CD14-positive monocyte (primary cell): ENCODE measurements around the gene VPS33B. TPM values are rescaled to one million over a fixed set of nuclear protein-coding genes. Genes with fewer than 3 reads are reported as not detected.

Experiments
- DNase-seq, 3 donors: peaks; one replicate each; pipeline ENCODE4 v3.0.0-alpha.2; 2011 to 2022
- H2AFZ ChIP-seq: 2 replicates; pipeline ENCODE4 v1.6.0; 2012; ENCODE audit warnings: mild to moderate bottlenecking, low read depth, low read length, inconsistent platforms; ENCODE audit not compliant: insufficient read depth, poor library complexity, severe bottlenecking
- H3K27ac ChIP-seq, 2 donors: 1 replicate in 1 of 2; 2 replicates in 1 of 2; pipeline ENCODE4 v1.5.1; 2012 to 2013; ENCODE audit warnings: low read length in 2 of 2, control low read depth in 1 of 2, inconsistent platforms in 1 of 2, low read depth in 1 of 2, mild to moderate bottlenecking in 1 of 2
- H3K27me3 ChIP-seq, 2 donors: one replicate each; pipeline versions ENCODE4 v1.6.0 to v1.6.1; 2011 to 2013; ENCODE audit warnings: low read length in 2 of 2; ENCODE audit not compliant: control insufficient read depth in 2 of 2, insufficient read depth in 2 of 2
- H3K36me3 ChIP-seq, 2 donors: replicated peaks in 1 of 2; 1 replicate in 1 of 2; 2 replicates in 1 of 2; pipeline versions ENCODE4 v1.5.1 to v1.6.1; 2012 to 2013; ENCODE audit warnings: low read length in 2 of 2, control low read depth in 1 of 2, inconsistent platforms in 1 of 2, mild to moderate bottlenecking in 1 of 2; ENCODE audit not compliant: insufficient read depth in 2 of 2, control insufficient read depth in 1 of 2
- H3K4me1 ChIP-seq, 2 donors: 1 replicate in 1 of 2; 2 replicates in 1 of 2; pipeline versions ENCODE4 v1.5.1 to v1.6.1; 2012 to 2013; ENCODE audit warnings: low read length in 2 of 2, control low read depth in 1 of 2, inconsistent platforms in 1 of 2, mild to moderate bottlenecking in 1 of 2, moderate library complexity in 1 of 2; ENCODE audit not compliant: insufficient read depth in 2 of 2, control insufficient read depth in 1 of 2
- H3K4me2 ChIP-seq: replicated peaks from 2 replicates; pipeline ENCODE3; 2012; ENCODE audit warnings: low read length, moderate library complexity, mild to moderate bottlenecking; ENCODE audit not compliant: poor library complexity, severe bottlenecking; ENCODE audit errors: extremely low read depth
- H3K4me3 ChIP-seq, 3 experiments: fragments of 200-600 bp in 1 of 3; sonication (generic) in 1 of 3; replicated peaks in 1 of 3; 1 replicate in 2 of 3; 2 replicates in 1 of 3; pipeline ENCODE4 v1.5.1; 2011 to 2013; ENCODE audit warnings: low read length in 3 of 3, mild to moderate bottlenecking in 3 of 3, control low read depth in 2 of 3, low read depth in 2 of 3, inconsistent platforms in 1 of 3, moderate library complexity in 1 of 3
- H3K79me2 ChIP-seq: 2 replicates; pipeline ENCODE4 v1.6.0; 2012; ENCODE audit warnings: mild to moderate bottlenecking, control low read depth, inconsistent platforms, low read length, moderate library complexity; ENCODE audit not compliant: insufficient read depth
- H3K9ac ChIP-seq: 2 replicates; pipeline ENCODE4 v1.6.0; 2017; ENCODE audit warnings: low read length, mild to moderate bottlenecking; ENCODE audit not compliant: insufficient read depth, poor library complexity, severe bottlenecking
- H3K9me3 ChIP-seq, 2 donors: replicated peaks in 1 of 2; 1 replicate in 1 of 2; 2 replicates in 1 of 2; pipeline versions ENCODE4 v1.5.1 to v1.6.1; 2012 to 2013; ENCODE audit warnings: low read length in 2 of 2, control low read depth in 1 of 2; ENCODE audit not compliant: control insufficient read depth in 1 of 2, insufficient read depth in 1 of 2
- H4K20me1 ChIP-seq: 2 replicates; pipeline ENCODE4 v1.6.0; 2012; ENCODE audit warnings: mild to moderate bottlenecking, low read length, control low read depth, moderate library complexity; ENCODE audit not compliant: insufficient read depth
- H3K27ac Mint-ChIP-seq, 7 donors: one replicate each; pipeline ENCODE4 v1.8.0; 2020; ENCODE audit warnings: mild to moderate bottlenecking in 7 of 7, mixed read lengths in 7 of 7, moderate library complexity in 6 of 7, inconsistent platforms in 2 of 7
- H3K27me3 Mint-ChIP-seq, 3 donors: one replicate each; pipeline ENCODE4 v1.8.0; 2021 to 2022; ENCODE audit warnings: low read depth in 3 of 3, mild to moderate bottlenecking in 3 of 3, mixed read lengths in 3 of 3, moderate library complexity in 3 of 3, inconsistent platforms in 1 of 3
- H3K36me3 Mint-ChIP-seq, 2 donors: one replicate each; pipeline ENCODE4 v1.8.0; 2020; ENCODE audit warnings: mixed read lengths in 2 of 2, inconsistent platforms in 1 of 2, mild to moderate bottlenecking in 1 of 2
- H3K4me1 Mint-ChIP-seq: one replicate; pipeline ENCODE4 v1.8.0; 2020; ENCODE audit warnings: mild to moderate bottlenecking, mixed read lengths
- H3K4me3 Mint-ChIP-seq, 2 donors: one replicate each; pipeline ENCODE4 v1.8.0; 2020; ENCODE audit warnings: mild to moderate bottlenecking in 2 of 2, mixed read lengths in 2 of 2, moderate library complexity in 1 of 2
- H3K9me3 Mint-ChIP-seq, 7 donors: one replicate each; pipeline ENCODE4 v1.8.0; 2020 to 2022; ENCODE audit warnings: mixed read lengths in 7 of 7, mild to moderate bottlenecking in 6 of 7, moderate library complexity in 6 of 7, inconsistent platforms in 2 of 7
- CTCF ChIP-seq: fragments of 200-600 bp; IDR thresholded peaks from one replicate; pipeline ENCODE4 v1.8.0; 2022; ENCODE audit warnings: antibody characterized with exemption, mild to moderate bottlenecking
- WGBS: methylation state at CpG from one replicate; pipeline ENCODE4 v1.1.5; 2013; ENCODE audit warnings: missing lambda C conversion rate; ENCODE audit not compliant: insufficient coverage; 5-methylcytosine and 5-hydroxymethylcytosine counted together
- intact Hi-C, 2 donors: fragments of 100-400 bp; cut with micrococcal nuclease; formaldehyde crosslinking; loops; one replicate each; pipeline versions ENCODE4 v1.15.0 to v1.15.1; 2023
- polyA plus RNA-seq, 3 donors: library from polyadenylated mRNA; depleted of rRNA in 1 of 3; unstranded in 2 of 3; stranded (reverse) in 1 of 3; fragments of 300-500 nt in 2 of 3; fragments of >200 nt in 1 of 3; fragmentation: Illumina TruSeq in 2 of 3; gene quantifications; 1 replicate in 2 of 3; 2 replicates in 1 of 3; pipeline ENCODE4 v1.2.3, GENCODE V29; 2012 to 2021

VPS33B gene
- polyA plus RNA-seq, 3 donors: 4.0 to 16.9 (median 4.8) TPM

GRCh38 chr15:91070872-91071271, 48.5 kb upstream of the VPS33B start:
- TF ChIP-seq CTCF: no peak
- no peaks in the 10 kb centered on the region for H3K36me3 ChIP-seq
- no peaks in the 10 kb centered on the region for H3K9me3 ChIP-seq
- H3K27ac ChIP-seq: no peak overlapping the region
- no peak overlapping the region for H3K4me3 ChIP-seq
- no peak overlapping the region for H2AFZ ChIP-seq
- no peaks in the 10 kb centered on the region for H3K4me1 ChIP-seq
- intact Hi-C loops: no loop called here
- H3K27ac Mint-ChIP-seq: peak overlapping the region in 1 of 7 donors; percentile 28
- WGBS: 95% methylated on average over 5 of the region's 8 CpGs
- H3K9ac ChIP-seq: no peak overlapping the region
- H3K36me3 Mint-ChIP-seq: no peaks in the 10 kb centered on the region
- no peaks in the 10 kb centered on the region for H3K79me2 ChIP-seq
- H3K4me2 ChIP-seq: no peak overlapping the region
- H3K9me3 Mint-ChIP-seq: peaks cover 0 to 2% (median 0%) of the 10 kb centered on the region in 7 donors
- DNase-seq: no peak
- H3K4me3 Mint-ChIP-seq: peak overlapping the region in 1 of 2 donors; percentile 18
- peaks cover 2 to 3% of the 10 kb centered on the region in 2 donors for H3K27me3 ChIP-seq
- peaks cover 8% of the 10 kb centered on the region for H3K4me1 Mint-ChIP-seq
- peaks cover 9 to 19% (median 12%) of the 10 kb centered on the region in 3 donors for H3K27me3 Mint-ChIP-seq
- no peaks in the 10 kb centered on the region for H4K20me1 ChIP-seq

- Histone ChIP-seq H4K20me1 (no peaks in the 10 kb centered on the region), H3K79me2 (no peaks in the 10 kb centered on the region), H3K27ac (no peak overlapping the region), H3K9me3 (peaks cover 8% of the 10 kb centered on the region in 2 donors), H3K27me3 (peaks cover 2 to 3% of the 10 kb centered on the region in 2 donors), H3K4me1 (no peaks in the 10 kb centered on the region), H3K9ac (no peak overlapping the region), H3K4me2 (no peak overlapping the region), H3K4me3 (no peak overlapping the region), H2AFZ (no peak overlapping the region), H3K36me3 (no peaks in the 10 kb centered on the region)
- WGBS: no CpG with 5 or more reads among the region's 3 CpGs
- intact Hi-C loops: no loop called here
- DNase-seq: no peak
- H3K36me3 Mint-ChIP-seq: no peaks in the 10 kb centered on the region
- peaks cover 4 to 9% (median 8%) of the 10 kb centered on the region in 7 donors for H3K9me3 Mint-ChIP-seq
- H3K27me3 Mint-ChIP-seq: peaks cover 9 to 19% (median 12%) of the 10 kb centered on the region in 3 donors
- no peak overlapping the region for H3K27ac Mint-ChIP-seq
- peaks cover 5% of the 10 kb centered on the region for H3K4me1 Mint-ChIP-seq
- TF ChIP-seq CTCF: no peak
- no peak overlapping the region for H3K4me3 Mint-ChIP-seq
Observed at GRCh38 chr15:91068966-91069365, 46.6 kb upstream of the VPS33B start.
